HCT116 (cell line): ENCODE data around the gene RASSF5.

Source experiments
- EZH2 ChIP-seq: fragments of 200-600 bp; sonication (generic); IDR thresholded peaks from 2 replicates; pipeline ENCODE4 v1.6.1; 2017; ENCODE audit warnings: antibody characterized with exemption, mixed run types
- JUND ChIP-seq: IDR thresholded peaks from 2 replicates; pipeline ENCODE4 v1.6.1; 2012
- POLR2AphosphoS5 ChIP-seq: IDR thresholded peaks from 2 replicates; pipeline ENCODE4 v1.6.1; 2011; ENCODE audit warnings: mild to moderate bottlenecking, low read depth, low read length, moderate library complexity
- RAD21 ChIP-seq: IDR thresholded peaks from 2 replicates; pipeline ENCODE4 v1.6.1; 2012; ENCODE audit warnings: low read depth, mild to moderate bottlenecking
- SP1 ChIP-seq: IDR thresholded peaks from 2 replicates; pipeline ENCODE4 v1.6.1; 2012; ENCODE audit warnings: low read depth
- TF ChIP-seq, protein P1 (sequence below), 3 experiments: fragments of 200-600 bp in 1 of 3; sonication (generic) in 1 of 3; IDR thresholded peaks in 2 of 3; conservative IDR thresholded peaks in 1 of 3; 2 replicates each; pipeline ENCODE4 v1.5.1; 2012 to 2017; ENCODE audit warnings: low read depth in 2 of 3, low read length in 2 of 3, antibody characterized with exemption in 1 of 3, borderline replicate concordance in 1 of 3, control low read depth in 1 of 3, mild to moderate bottlenecking in 1 of 3, mixed read lengths in 1 of 3, mixed run types in 1 of 3, moderate library complexity in 1 of 3; ENCODE audit not compliant: insufficient read depth in 1 of 3

DNA sequence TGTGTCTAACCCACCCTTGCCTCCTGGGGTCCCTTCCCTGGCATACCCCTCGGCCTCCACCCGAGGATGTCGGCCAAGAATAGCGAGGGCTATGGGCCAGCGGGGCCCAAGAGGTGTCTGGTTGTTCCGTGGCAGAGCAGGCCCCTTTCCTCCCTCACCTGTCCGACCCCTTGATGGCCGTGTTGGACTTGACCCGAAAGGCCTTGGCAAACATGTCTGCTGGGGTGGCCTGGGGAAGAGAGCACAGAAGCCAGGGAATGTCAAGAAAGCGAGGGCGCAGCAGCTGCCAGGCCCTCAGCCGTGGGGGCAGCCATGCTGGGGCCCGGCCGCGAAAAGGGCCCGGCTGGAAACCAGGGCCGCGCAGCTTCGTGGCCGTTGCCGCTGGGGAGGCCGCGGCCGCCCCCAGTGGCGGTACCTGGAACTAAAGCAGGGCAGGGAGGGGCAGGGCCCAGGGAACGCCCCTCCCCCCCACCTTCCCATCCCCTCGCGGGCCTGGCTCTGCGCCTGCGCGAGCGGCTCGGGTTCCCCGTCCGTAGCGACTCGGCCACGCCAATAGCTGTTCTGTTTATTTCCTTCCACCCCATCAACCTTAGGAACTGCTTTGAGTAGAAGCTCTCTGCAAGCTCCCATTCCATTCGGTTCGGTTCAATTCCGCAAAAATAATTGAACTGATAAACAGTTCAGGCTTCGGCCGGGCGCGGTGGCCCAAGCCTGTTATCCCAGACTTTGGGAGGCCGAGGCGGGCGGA is 105.0 kb downstream of the RASSF5 start, which contains the start of gene EIF2D:
- TF ChIP-seq, protein P1, sequence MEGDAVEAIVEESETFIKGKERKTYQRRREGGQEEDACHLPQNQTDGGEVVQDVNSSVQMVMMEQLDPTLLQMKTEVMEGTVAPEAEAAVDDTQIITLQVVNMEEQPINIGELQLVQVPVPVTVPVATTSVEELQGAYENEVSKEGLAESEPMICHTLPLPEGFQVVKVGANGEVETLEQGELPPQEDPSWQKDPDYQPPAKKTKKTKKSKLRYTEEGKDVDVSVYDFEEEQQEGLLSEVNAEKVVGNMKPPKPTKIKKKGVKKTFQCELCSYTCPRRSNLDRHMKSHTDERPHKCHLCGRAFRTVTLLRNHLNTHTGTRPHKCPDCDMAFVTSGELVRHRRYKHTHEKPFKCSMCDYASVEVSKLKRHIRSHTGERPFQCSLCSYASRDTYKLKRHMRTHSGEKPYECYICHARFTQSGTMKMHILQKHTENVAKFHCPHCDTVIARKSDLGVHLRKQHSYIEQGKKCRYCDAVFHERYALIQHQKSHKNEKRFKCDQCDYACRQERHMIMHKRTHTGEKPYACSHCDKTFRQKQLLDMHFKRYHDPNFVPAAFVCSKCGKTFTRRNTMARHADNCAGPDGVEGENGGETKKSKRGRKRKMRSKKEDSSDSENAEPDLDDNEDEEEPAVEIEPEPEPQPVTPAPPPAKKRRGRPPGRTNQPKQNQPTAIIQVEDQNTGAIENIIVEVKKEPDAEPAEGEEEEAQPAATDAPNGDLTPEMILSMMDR (IDR thresholded peaks at IDR 0.05 in 2 of 3, conservative IDR thresholded peaks at IDR 0.05 in 1 of 3; ENCODE audit: borderline replicate concordance in 1 of 3, insufficient read depth in 1 of 3, low read depth in 2 of 3, low read length in 2 of 3), result peak; percentile 79 to 95 (median 79)
- TF ChIP-seq EZH2 (no peak), JUND (no peak), RAD21 (no peak), POLR2AphosphoS5 (peak; percentile 96), SP1 (peak; percentile 79)
